Hematopoietic multipotent progenitor cell treated with erythropoietin and hydrocortisone succinate and interleukin-3 and kit ligand, for 6 days (in vitro differentiated cells): ENCODE results near the gene TPST2.

Source experiments
- DNase-seq: peaks from one replicate; pipeline ENCODE4 v3.0.0-alpha.2; 2015

Gene TPST2

DNA sequence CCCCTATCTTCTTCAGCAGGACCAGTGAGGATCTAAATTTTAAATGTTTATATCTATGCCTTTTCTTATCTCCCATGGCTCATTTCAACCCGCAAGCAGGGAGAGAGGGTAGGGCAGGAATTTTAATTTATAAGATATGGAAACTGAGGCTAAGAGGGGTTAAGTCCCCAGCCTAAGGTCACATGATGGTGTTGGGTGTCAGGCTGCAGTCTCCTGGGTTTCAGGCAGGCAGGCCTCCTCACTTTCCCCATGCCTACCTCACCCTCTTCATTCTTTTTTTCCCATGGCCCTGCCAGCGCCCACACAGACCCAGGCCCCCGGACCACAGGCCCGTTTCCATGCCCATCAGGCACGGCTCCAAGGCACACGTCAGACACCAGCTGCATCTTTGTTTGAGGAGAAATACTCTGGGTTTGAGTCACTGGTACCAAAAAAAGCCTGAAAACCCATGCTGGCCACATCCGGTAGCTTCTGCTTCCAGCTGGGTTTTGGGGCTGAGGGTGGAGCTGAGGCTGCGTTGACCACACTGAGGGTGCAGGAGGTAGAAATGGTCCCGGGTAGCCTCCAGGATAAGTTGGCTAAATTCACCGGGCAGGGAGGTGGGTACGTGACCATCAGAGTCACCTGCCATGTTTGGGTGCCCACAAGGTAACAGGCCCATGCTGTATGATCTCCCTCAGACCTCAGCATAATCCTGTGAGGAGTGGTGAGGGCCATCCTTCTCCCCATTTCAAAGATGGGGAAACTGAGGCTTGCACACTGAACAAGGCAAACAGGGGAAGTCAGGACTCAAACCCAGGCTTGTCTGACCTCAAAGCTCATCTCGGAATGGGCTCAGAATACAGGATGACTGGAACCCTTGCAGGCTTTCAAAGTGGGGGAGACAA, 20.4 kb upstream of the TPST2 start:
- DNase-seq, result no peak

DNA sequence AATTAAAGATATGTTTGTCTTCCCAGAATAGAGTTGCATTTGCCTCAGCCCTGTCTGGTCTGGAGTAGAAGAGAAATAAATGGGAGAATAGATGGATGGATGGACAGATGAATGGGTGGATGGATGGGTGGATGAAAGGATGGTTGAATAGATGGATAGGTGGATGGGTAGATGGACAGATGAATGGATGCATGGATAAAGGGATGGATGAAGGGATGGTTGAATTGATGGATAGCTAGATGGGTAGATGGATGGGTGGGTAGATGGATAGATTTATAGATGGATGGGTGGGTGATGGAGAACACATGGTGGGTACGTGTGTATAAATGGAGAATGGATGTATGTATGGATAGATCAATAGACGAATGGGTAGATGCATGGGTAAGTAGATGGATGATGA, 19.4 kb upstream of the TPST2 start:
- DNase-seq, result no peak

DNA sequence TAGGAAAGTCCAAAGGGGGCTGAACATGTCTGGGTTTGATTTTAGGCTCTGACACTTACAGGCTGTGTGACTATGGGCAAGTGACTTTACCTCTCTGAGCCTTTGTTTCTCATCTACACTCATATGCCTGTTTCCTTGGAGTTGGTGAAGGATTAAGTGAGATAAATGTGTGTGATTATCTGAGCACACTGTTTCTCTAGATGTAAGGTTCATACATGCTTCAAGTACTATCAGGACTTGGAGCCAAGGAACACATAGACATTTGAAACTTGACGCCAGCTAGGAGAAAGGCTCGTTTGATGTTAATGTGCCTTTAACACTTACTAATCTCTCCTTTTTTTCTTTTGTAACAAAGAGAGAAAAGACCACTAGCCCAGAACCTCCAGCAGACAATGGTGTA, 18.2 kb upstream of the TPST2 start:
- DNase-seq, result no peak

DNA sequence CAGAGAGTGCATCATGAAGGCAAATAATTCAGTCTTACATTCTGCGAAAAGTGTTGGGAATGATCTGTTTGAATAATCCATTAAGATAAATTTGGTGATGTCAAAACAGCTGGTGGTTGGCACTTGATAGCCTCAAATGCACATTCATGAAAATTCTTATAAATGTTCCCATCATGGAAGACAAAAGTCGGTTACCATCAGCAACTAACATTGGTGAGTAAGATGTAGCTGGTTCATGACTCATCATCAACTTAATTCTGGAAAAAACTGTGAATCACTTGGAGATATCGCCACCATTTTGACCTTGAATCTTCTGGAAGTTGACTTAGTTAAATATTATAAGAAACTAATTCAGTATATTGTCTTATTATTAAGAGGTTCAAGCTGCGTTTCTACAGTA, 16.7 kb upstream of the TPST2 start:
- no peak for DNase-seq

DNA sequence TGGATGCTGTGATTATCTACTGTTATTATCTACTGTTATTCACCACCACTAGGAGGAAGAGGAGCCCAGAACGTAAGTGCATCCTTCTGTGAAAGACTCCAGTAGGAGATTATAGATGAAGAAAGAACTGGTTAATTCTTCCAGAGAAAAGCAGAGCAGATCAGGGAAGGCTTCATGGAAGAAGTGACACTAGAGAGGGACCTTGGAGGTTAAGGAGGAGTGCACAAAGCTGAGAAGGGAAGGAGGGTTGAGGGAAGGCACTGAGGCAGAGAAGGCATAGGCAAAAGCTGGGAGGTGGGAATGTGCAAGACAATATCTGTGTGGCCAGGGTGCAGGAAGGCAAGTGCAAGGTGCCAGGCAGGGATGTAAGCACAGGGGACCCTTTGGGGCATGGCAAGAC, 14.4 kb upstream of the TPST2 start:
- DNase-seq, result no peak

DNA sequence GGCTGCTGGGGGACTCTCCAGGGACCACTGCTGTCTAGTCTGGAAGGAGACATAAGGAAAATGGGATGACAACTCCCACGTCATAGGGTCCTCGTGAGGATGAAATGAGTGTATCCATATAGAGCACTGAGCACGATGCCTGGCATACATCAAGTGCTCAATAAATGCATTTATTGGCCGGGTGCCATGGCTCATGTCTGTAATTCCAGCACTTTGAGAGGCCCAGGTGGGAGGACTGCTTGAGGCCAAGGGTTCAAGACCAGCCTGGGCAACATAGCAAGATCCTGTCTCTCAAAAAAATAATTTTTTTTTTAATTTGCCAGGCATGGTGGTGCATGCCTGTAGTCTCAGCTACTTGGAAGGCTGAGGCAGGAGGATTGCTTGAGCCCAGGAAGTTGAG, 12.2 kb upstream of the TPST2 start:
- DNase-seq, result no peak

DNA sequence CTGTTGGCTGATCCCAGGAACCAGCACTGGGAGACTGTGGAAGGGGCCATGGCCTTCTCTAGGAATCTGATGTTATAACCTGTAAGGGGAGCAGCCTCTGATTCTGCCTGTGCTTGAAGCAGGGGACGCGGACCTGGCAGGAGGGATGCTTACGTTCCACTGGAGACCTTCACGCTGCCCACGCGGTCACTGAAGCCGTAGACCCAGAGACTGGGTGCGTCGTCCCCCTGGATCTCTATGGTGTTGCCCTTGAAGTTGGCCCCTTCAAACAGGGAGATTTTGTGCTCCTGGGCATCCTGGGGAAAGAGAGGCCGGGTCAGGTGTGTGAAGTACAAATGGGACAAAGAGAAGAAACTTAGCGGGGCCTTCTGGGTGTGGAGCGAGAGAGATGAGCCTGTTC, 11.8 kb upstream of the TPST2 start:
- no peak for DNase-seq

DNA sequence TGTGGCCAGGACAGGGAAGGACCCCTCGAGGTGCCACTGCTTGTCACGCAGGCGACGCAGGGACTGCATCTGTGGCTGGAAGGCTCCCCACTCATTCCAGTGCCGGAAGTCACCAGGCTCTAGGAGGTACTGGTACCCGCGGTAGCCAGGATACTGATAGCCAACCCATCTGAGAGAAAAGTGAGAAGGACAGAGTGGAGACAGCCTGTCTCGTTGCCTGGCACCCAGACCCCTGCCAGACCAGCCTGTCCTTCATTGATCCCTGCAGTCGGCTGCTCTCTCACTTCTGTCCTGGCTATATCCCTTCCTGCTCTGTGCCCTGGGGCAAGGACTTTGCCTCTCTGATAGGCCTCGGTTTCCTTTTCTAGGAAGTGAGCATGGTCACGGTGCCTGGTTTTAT, 9.6 kb upstream of the TPST2 start:
- no peak for DNase-seq

DNA sequence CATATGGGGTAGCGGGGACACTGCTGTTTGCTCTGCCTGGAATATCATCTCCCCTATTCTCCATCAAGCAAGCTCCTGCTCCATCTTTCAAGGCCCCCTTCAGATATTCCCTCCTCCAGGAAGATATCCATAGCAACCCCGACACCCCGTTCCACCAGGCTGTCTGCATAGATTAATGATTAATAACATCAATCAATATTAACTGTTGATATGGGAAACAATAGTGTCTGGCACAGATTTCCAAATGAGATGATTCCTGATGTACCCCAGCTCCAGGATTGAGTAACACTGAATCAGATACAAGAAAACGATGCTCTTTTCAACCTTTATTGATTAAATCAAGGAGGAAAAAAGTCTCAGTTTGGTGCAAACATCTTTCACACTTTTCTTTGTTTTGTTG, 7.5 kb upstream of the TPST2 start:
- no peak for DNase-seq

DNA sequence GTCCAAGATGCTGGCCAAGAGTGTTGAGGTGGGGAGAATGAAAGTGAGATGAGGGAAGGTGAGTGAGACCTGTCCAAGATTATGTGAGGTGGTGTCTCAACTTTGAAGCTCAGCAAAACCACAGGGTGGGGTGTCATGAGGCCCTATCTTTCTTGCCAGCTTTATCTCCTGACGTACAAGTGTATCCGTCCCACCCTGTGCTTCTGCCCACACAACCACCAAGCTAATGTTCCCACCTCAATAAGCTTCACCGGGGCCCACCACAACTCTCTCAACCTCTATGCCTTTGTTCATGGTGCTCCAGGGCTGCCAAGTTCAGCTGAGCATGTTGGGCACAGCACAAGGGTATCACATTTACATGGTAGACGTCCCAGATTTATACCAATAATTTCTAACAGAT, 7.1 kb upstream of the TPST2 start:
- peak; percentile 96 for DNase-seq

DNA sequence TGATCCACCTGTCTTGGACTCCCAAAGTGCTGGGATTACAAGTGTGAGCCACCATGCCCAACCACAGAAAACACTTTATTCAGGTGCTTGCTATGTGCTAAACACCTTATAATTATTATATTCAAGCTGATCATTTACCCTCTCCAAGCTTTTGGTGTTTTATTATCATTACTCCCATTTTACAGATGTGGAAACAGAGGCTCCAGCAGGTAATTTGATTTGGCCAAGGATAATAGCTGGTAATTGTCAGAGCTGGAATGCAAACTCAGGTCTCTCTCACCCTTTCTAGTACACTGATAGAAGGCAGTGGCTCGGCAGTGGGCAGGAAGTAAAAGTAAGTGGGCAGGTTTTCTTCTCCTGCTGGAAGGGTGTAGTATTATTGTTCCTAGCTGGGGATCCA, 3.8 kb upstream of the TPST2 start:
- no peak for DNase-seq

DNA sequence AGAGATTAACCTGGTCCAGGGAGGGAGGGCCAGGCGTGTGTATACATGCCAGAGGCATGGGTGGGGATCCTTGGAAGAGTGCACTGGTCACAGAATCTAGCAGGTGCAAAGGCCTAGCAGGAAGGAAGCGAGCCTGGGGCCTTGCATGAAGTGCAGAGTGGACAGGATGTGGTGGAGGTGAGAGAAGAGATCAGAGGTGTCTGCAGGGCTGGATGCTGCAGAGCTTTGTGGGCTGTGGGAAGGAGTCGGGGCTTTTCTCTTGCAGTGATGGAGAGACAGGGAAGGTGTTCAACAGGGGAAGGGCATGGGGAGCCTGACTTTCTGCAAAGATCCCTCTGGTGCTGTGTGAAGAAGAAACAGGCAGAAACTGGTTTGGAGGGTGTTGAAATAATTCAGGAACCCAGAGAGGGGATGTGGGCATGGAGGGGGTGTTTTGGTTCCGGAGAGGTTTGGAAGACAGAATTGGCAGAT, 2.5 kb upstream of the TPST2 start:
- no peak for DNase-seq

DNA sequence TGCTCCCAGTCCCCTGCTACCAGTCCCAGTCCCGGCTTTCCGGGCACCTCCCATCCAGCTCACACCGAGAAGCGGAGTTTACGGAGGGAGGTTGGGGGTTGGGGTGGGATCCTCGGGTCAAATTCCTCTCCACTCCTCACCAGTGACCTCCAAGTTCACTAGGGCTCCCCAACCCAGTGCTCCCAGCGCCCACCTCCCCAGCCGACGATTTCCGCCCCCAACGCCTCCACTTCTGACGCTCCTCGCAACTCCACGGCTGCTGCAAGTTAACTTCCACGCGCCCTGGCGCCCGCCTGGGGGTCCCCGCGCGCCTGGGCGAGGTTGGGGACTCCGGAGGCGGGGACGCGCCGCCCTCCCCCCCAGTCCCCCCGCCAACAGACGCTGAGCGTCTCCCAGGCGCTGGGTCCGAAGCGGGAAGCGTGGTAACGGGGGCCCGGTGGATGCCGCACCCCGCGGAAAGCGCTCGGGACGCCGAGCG, 526 bp downstream of the TPST2 start:
- peak; percentile 68 for DNase-seq

DNA sequence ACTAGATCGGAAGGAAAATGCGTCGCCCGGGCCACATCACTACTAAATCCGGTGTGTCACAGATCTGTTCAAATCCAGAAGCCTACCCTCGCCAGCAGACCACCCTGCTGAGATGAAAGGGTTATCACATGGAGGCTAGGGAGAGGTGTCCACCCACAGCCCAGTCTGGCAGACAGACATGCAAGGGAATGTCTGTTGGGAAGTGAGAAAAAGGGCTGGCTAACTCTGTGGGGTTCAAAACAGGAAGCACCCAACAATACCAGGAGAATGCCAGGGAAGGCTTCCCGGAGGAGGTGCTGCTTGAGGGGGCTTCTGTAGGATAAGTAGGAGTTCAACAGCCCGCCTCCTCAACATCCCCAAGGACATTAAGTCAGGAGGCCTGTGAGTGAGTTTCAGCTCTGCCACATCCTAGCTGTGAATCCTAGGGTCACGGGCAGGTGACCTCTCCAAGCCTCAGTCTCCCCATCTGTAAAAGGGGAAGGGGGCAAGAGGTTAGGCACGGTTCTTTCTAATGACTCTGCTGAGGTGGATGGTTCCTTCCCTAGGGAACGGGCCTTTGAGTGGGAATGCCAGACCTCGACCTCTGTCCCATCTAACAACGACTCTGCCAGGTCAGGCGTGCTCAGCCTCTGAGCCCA, 1.1 kb downstream of the TPST2 start:
- DNase-seq, result no peak

DNA sequence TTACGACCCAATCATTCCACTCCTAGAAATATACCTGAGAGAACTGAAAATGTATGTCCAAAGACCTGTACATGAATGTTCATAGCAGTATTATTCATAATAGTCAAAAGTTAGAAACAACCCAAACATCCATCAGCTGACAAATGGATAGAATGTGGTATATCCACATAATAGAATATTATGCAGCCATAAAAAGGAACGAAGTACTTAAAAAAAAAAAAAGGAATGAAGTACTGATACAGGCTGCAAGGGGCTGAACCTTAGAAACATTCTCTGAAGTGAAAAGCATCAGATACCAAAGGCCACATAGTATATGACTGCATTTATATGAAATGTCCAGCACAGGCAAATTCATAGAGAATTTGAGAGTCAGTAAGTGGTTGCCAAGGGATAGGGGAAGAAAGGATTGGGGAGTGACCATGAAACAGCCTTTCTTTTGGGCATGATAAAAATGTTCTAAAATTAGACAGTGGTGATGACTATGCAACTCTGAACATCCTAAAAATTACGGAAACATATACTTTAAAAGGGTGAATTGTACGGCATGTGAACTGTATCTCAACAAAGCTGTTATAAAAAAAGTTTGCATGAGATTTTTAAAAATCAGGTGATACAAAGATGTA, 1.8 kb downstream of the TPST2 start:
- DNase-seq, result peak; percentile 82

DNA sequence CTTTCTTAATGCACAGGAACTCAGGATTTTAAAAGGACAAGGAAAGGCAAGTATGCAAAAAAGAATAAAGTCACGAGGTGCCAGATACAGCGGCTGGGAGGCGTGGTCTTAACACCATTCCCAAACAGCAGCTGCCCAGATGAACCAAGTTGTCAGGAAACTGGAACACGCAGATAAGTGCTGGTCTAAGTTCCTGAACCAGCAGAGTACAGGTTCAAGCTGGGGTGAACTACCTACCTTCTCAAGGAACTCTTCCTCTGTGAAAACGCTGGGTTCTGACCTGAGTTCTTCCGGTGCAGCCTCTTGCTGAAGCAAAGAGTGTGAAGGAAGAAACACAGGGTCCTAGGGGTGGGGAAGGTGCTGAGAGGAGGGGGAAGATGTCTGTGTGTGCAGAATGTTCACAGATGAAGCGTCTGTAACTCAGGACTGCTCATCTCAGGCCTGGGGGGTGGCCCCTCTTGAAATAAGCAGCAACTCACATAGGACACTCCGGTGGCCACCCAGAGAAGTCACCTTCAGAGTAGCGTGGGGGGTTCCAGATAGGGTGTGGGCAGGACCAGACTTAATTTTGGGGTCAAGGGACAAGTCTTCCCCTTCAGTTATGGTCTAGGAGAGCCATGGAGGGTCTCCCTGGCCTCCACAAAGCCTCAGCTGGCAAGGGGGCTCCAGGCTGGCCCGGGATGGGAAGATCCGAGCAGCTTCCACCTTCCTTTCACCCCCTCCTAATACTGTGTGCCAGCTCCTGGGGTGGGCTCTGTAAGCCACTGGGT, 3.2 kb downstream of the TPST2 start:
- DNase-seq, result peak; percentile 63

DNA sequence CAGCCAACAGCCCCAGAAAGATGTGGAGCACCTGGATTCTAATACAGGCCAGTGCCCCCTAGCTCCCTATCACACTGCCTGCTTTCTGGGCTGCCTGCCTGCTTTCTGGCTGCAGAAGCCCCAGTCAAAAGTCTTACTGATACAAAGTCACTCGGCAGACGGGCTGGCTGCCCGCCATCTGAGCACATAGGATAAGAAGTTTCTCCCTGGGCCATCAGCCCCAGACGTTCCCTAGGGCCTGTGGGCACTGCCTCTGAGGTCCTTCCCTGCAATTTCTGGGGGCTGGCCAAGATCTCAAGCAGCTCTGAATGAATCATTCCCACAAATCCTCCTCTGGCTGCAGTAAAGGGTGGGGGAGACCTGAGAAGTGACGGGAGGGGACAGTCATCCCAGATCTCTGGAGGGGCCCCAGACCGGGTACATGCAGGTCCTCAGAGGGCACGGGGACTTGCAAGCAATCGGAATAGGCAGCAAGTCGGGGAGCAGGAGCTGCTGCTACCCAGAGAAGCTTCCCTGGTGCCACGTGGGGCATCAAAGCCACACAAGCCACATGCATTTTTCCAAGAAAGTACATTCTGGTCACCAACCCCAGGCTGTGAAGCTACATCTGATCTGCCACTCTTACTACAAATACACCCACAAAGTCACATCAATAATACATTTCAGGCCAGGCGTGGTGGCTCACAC, 4.7 kb downstream of the TPST2 start:
- DNase-seq, result peak; percentile 97

DNA sequence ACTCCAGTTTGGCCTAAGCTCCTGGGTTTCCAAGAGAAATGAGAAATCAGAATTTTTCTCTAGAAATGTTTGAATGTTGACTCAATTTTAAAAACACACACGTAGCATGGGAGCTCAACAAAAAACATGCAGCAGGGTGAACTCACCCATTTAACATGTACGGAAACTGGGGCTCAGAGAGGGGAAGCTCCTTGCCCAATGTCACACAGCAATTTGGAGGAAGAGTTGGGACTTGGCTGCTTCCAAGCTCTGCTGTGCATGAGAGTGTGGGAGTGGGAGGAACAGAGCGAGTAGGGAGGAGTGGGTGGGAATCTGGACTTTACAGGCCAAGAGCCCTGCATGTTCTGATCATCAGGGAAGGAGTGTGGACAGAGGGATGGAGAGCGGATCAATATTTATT, 5.9 kb downstream of the TPST2 start:
- no peak for DNase-seq

DNA sequence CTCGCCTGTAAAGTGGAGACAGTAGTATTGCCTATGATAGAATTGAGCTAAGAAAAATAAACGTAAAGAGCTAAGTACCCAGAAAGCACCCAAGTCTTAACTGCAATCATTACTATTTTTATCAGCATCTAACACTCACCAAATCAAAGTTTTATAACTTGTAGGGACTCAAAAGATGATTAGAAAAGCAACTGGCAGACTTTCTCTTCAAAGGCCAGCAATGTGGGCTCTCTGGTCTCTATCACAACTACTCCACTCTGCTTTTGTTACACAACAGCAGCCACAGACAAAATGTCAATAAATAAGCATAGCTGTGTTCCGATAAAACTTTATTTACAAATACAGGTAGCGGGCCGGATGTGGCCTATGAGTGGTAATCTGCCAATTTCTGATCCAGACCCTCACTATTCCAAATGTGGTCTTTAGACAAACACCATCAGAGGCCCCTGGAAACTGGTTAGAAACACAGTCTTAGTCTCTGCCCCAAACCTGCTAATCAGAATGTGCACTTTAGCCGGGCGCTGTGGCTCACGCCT, 8.2 kb downstream of the TPST2 start:
- DNase-seq, result peak; percentile 53

DNA sequence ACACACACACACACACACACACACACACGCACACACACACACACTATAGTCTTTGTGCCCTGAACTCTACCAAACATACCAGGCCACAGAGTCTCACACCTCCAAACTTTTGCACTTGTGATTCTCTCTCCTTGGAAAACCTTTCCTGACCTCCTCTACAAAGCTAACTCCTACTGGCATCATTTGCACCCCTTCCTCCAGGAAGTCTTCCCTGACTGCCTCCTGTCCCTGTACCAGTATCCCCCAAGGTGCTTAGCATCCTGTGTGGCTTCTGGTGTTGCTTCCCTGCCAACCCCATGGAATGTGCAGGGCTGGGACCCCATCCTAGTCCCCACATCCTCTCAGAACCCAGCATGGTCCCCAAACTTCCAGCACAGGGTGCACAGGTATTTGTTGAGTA, 8.9 kb downstream of the TPST2 start:
- no peak for DNase-seq

DNA sequence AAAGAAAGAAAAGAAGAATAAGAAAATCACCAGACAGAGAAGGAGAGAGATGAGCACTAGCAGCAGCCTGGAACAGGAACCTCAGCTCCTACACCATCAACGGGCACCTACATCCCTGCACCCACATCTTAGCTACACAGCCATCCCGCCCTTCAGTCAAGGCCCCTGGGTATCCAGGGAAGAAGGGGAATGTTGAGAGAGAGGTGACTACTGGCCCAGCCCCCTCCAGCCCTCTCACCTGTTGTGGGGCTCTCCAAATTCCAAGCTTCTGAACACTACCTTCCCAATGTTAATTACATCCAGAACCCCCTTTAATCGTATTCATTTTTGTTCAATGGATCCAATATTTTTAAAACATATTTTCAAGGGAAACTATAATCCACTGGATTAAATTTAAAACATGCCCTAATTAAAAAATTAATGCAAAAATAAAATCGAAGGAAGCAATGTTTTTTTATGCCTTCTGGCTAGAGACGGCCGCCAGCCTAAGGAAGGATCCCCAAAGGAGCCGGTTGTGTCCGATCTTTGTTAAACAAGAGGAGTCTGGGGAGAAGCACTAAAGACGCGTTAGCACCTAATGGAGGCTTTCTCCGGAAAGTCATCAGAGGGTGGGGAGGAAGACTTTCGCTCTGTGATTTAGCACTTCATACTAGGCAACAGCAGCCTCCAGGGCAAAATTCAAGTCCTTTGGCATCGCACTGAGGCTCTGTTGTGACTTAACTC, 9.5 kb downstream of the TPST2 start:
- DNase-seq, result no peak
